Cardiac fibroblast (primary cell): Measurements from ENCODE around the gene OSM.
"Not testable (repeated sequence)": the region's sequence is repeated elsewhere in the genome, so short reads cannot be mapped to it uniquely, and the experiment has no call there.

Source experiments
- DNase-seq, 2 donors: peaks; one replicate each; pipeline versions ENCODE4 v3.0.0 to v3.0.0-alpha.2; 2010; ENCODE audit warnings: low read depth in 2 of 2
- H3K4me3 ChIP-seq, 2 donors: replicated peaks in 1 of 2; 1 replicate in 1 of 2; 2 replicates in 1 of 2; pipeline ENCODE4 v1.5.1; 2011; ENCODE audit warnings: low read depth in 2 of 2, low read length in 2 of 2, mild to moderate bottlenecking in 2 of 2, moderate library complexity in 1 of 2
- CTCF ChIP-seq: IDR thresholded peaks from one replicate; pipeline ENCODE4 v1.5.1; 2011; ENCODE audit warnings: low read depth, mild to moderate bottlenecking, low read length, inconsistent platforms

The OSM gene

GRCh38 chr22:30220338-30221012 lies 46.2 kb downstream of the OSM start:
- no peak for TF ChIP-seq CTCF
- no peak overlapping the region for H3K4me3 ChIP-seq
- DNase-seq = no peak

GRCh38 chr22:30219668-30220278 lies 46.9 kb downstream of the OSM start:
- TF ChIP-seq CTCF = no peak
- DNase-seq = no peak
- H3K4me3 ChIP-seq = no peak overlapping the region

GRCh38 chr22:30219049-30219654 lies 47.5 kb downstream of the OSM start:
- no peak for DNase-seq
- TF ChIP-seq CTCF = no peak
- no peak overlapping the region for H3K4me3 ChIP-seq

- no peak for DNase-seq
- no peak overlapping the region for H3K4me3 ChIP-seq
Measured at GRCh38 chr22:30217698-30218560, 48.7 kb downstream of the OSM start.

DNA sequence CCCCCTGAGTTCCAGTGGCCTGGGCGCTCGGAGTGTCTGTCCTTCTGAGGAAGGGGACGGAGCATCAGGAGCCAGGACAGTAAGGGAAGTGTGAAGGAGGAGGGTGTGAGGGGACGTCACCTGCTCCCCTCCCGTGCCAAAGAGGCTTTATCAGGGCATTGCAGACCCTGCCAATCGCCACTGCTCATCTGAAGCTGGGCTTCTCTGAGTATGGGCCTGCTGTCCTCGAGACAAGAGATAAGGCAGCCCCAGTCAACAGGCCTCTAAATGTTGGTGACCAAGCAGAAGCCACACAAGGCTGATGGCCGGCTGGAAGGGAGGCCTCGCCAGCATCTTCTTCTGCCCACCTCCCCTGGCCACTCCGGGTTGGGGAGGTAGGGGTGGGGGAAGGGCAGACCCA lies 49.9 kb downstream of the OSM start:
- TF ChIP-seq CTCF = no peak
- H3K4me3 ChIP-seq = no peak overlapping the region
- DNase-seq = no peak

More at GRCh38 chr22:30217698-30218560, 48.7 kb downstream of the OSM start:
- TF ChIP-seq CTCF = no peak

DNA sequence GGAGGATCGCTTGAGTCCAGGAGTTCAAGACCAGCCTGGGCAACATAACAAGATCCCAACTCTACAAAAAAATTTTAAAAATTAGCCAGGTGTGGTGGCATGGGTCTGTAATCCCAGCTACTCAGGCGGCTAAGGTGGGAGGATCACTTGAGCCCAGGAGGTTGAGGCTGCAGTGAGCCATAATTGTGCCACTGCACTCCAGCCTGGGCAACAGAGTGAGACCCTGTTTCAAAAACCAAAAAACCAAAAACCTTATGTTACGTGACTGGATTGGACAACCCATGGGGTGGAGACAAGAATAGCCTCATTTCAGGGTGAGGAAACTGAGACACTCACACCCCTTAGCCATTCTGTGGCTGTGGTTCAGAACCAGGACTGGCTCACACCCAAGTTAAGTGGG lies 50.4 kb downstream of the OSM start:
- not testable (repeated sequence) for DNase-seq, H3K4me3 ChIP-seq
